22Rv1 (cell line): ENCODE measurements around the gene MFGE8.

Experiments
- ZFX ChIP-seq: fragments of 450-650 bp; IDR thresholded peaks from 2 replicates; pipeline ENCODE4 v1.6.1; 2017; ENCODE audit warnings: antibody characterized with exemption, borderline replicate concordance
- TF ChIP-seq, protein P1 (sequence below): fragments of 450-650 bp; IDR thresholded peaks from 2 replicates; pipeline ENCODE4 v1.5.1; 2017; ENCODE audit warnings: mild to moderate bottlenecking

- TF ChIP-seq, protein P1, sequence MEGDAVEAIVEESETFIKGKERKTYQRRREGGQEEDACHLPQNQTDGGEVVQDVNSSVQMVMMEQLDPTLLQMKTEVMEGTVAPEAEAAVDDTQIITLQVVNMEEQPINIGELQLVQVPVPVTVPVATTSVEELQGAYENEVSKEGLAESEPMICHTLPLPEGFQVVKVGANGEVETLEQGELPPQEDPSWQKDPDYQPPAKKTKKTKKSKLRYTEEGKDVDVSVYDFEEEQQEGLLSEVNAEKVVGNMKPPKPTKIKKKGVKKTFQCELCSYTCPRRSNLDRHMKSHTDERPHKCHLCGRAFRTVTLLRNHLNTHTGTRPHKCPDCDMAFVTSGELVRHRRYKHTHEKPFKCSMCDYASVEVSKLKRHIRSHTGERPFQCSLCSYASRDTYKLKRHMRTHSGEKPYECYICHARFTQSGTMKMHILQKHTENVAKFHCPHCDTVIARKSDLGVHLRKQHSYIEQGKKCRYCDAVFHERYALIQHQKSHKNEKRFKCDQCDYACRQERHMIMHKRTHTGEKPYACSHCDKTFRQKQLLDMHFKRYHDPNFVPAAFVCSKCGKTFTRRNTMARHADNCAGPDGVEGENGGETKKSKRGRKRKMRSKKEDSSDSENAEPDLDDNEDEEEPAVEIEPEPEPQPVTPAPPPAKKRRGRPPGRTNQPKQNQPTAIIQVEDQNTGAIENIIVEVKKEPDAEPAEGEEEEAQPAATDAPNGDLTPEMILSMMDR = no peak
- no peak for TF ChIP-seq ZFX
These were observed 43.7 kb upstream of the MFGE8 start for GRCh38 chr15:88956906-88957305.
